ENCODE measurements around the gene FBXL14. TPM values are rescaled to one million over a fixed set of nuclear protein-coding genes. Genes with fewer than 3 reads are reported as not detected.

FBXL14 gene
- total and polyA plus RNA-seq, 9 of the 15 experiments (the other 6 are each of a cell fraction or from before 2014, with no cell fraction given) = 0.13 to 9.8 (median 3.3) TPM

DNA sequence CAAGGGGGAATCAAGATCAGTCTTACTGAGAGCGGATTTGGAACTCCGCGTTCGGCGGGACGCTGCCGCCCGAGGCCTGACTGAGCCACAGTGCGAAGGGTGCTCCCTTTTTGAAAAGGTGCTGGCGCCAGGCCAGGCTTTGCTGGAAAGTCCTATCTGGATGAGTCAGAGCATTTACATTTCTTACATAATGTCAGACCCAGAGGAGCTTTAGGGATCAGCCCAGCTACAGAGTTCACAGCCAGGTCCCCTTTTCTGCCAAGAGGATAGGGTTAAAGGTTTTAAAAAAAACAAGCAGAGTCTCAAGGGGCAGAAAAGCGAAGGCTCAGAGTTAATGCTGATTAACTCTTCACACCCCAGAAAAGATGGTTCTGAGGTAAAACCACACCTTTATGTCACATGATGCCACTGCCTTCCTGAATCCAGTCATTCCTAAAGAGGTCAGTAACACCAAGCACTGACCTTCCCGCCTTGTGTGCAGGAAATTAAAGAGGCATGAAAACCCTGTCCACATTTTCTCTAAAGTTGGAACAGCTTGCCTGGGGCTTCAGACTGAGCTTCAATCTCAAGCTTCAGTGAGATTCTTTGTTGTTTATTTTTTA, 11.7 kb upstream of the FBXL14 start (continued):
- 0 out of 2 replicates have a peak, but pooled peaks have one; percentile 15 for TF ChIP-seq KLF13 (tag; IDR thresholded peaks at IDR 0.05; ENCODE audit: borderline replicate concordance, low read depth)
- TF ChIP-seq DPF2 (IDR thresholded peaks at IDR 0.05) = peak; percentile 77
- TF ChIP-seq BHLHE40 (IDR thresholded peaks at IDR 0.05; ENCODE audit: low read length) = no peak
- TF ChIP-seq, protein P1, sequence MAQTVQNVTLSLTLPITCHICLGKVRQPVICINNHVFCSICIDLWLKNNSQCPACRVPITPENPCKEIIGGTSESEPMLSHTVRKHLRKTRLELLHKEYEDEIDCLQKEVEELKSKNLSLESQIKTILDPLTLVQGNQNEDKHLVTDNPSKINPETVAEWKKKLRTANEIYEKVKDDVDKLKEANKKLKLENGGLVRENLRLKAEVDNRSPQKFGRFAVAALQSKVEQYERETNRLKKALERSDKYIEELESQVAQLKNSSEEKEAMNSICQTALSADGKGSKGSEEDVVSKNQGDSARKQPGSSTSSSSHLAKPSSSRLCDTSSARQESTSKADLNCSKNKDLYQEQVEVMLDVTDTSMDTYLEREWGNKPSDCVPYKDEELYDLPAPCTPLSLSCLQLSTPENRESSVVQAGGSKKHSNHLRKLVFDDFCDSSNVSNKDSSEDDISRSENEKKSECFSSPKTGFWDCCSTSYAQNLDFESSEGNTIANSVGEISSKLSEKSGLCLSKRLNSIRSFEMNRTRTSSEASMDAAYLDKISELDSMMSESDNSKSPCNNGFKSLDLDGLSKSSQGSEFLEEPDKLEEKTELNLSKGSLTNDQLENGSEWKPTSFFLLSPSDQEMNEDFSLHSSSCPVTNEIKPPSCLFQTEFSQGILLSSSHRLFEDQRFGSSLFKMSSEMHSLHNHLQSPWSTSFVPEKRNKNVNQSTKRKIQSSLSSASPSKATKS (CRISPR knock-in tag; IDR thresholded peaks at IDR 0.05) = no peak
- TF ChIP-seq PHB2 (IDR thresholded peaks at IDR 0.05; ENCODE audit: low read depth) = no peak
- no peak for TF ChIP-seq YBX1 (IDR thresholded peaks at IDR 0.05)
- TF ChIP-seq ESRRA (IDR thresholded peaks at IDR 0.05; ENCODE audit: borderline replicate concordance, low read depth) = 0 out of 2 replicates have a peak, but pooled peaks have one; percentile 6
